DOHH2 (cell line): ENCODE results near the gene PTPRN2.

Experiments
- H3F3A ChIP-seq: fragments of 200-600 bp; sonication (generic), shearing (Covaris generic); 2 replicates; pipeline ENCODE4 v1.6.0; 2016; ENCODE audit warnings: antibody characterized with exemption, mild to moderate bottlenecking; ENCODE audit not compliant: control insufficient read depth, insufficient read depth
- H3K27ac ChIP-seq: fragments of 200-600 bp; sonication (generic); 2 replicates; pipeline ENCODE4 v1.5.1; 2014; ENCODE audit warnings: low read depth, mild to moderate bottlenecking, low read length, moderate library complexity
- H3K27me3 ChIP-seq: fragments of 200-600 bp; sonication (generic); 2 replicates; pipeline ENCODE4 v1.6.1; 2014; ENCODE audit warnings: mild to moderate bottlenecking, low read length, mixed read lengths; ENCODE audit not compliant: control insufficient read depth
- H3K36me3 ChIP-seq: fragments of 200-600 bp; sonication (generic); 2 replicates; pipeline ENCODE4 v1.6.1; 2014; ENCODE audit warnings: mild to moderate bottlenecking, low read length, moderate library complexity, mixed read lengths; ENCODE audit not compliant: control insufficient read depth
- H3K4me1 ChIP-seq: fragments of 200-600 bp; sonication (generic); 2 replicates; pipeline ENCODE4 v1.6.1; 2014; ENCODE audit warnings: mild to moderate bottlenecking, low read length, mixed read lengths; ENCODE audit not compliant: control insufficient read depth
- H3K4me2 ChIP-seq: fragments of 200-600 bp; sonication (generic); 2 replicates; pipeline ENCODE4 v1.6.0; 2014; ENCODE audit warnings: mild to moderate bottlenecking, low read length, moderate library complexity
- H3K4me3 ChIP-seq: fragments of 200-600 bp; sonication (generic); 2 replicates; pipeline ENCODE4 v1.5.1; 2014; ENCODE audit warnings: mild to moderate bottlenecking, low read length, mixed read lengths
- H3K79me2 ChIP-seq: fragments of 200-600 bp; sonication (generic); 2 replicates; pipeline ENCODE4 v1.6.1; 2014; ENCODE audit warnings: mild to moderate bottlenecking, low read length, mixed read lengths; ENCODE audit not compliant: control insufficient read depth
- H3K9me2 ChIP-seq: fragments of 200-600 bp; sonication (generic); replicated peaks from 2 replicates; pipeline ENCODE4 v1.6.1; 2014; ENCODE audit warnings: mild to moderate bottlenecking, low read length, mixed read lengths; ENCODE audit not compliant: control insufficient read depth
- H3K9me3 ChIP-seq: fragments of 200-600 bp; sonication (generic); 2 replicates; pipeline ENCODE4 v1.6.1; 2014; ENCODE audit warnings: antibody characterized with exemption, low read length, mixed read lengths; ENCODE audit not compliant: control insufficient read depth, insufficient read depth
- H4K20me1 ChIP-seq: fragments of 200-600 bp; sonication (generic); 2 replicates; pipeline ENCODE4 v1.6.0; 2014; ENCODE audit warnings: low read depth, mild to moderate bottlenecking, antibody characterized with exemption, low read length, moderate library complexity; ENCODE audit not compliant: control insufficient read depth, insufficient read depth
- EZH2phosphoT487 ChIP-seq: fragments of 200-600 bp; sonication (generic); IDR thresholded peaks from 2 replicates; pipeline ENCODE4 v1.6.1; 2017; ENCODE audit warnings: borderline replicate concordance, mild to moderate bottlenecking, antibody characterized with exemption, low read length, moderate library complexity, mixed read lengths
- TF ChIP-seq, protein P1 (sequence below): fragments of 200-600 bp; sonication (generic); IDR thresholded peaks from one replicate; pipeline ENCODE4 v1.5.1; 2014; ENCODE audit warnings: antibody characterized with exemption, mild to moderate bottlenecking, low read depth, low read length; ENCODE audit not compliant: poor library complexity, severe bottlenecking

PTPRN2 gene

DNA sequence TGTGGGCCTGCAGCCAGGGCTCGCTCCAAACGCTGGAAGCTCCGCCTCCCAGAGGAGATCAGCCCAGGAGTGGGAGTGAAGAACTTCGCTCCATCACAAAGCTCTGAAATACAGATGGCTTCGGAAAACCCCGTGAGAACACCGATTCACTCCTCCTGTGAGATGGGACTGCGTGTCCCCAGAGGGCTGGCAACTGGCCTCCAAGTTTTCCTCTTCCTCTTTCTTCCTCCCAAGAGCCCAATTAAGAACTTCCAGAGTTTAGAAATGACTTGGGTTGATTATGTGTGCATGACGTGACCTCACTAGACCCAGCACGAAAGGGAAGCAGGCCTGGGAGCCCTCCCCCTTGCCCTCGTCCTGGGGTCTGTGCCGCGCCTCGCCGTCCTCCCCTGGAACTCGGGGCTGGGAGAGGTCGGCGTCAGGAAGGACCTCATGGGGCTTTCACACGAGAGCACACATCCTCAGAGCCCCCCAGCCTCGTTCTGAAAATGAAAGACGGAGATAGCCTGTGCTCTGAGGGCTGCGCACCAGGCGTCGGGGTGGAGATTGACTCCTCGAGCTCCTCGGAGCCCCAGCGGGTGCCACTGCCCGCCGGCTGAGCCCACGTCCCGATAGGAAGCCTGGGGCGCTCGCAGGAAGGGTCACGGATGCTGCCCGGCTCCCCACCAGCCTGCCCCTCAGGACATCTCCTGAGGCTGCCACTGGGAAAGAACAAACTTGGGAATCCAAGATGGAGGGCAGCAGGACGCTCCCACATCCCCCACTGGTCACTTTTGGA, 37.8 kb downstream of the PTPRN2 start:
- Histone ChIP-seq H3K9me3 (no peaks in the 10 kb centered on the region), H3K36me3 (no peaks in the 10 kb centered on the region), H3K4me1 (no peaks in the 10 kb centered on the region), H3K27me3 (no peaks in the 10 kb centered on the region), H3F3A (no peaks in the 10 kb centered on the region), H3K4me2 (no peak overlapping the region), H3K9me2 (no peaks in the 10 kb centered on the region), H3K79me2 (no peaks in the 10 kb centered on the region), H3K4me3 (no peak overlapping the region), H4K20me1 (no peaks in the 10 kb centered on the region), H3K27ac (no peak overlapping the region)
- no peak for TF ChIP-seq EZH2phosphoT487
- TF ChIP-seq, protein P1, sequence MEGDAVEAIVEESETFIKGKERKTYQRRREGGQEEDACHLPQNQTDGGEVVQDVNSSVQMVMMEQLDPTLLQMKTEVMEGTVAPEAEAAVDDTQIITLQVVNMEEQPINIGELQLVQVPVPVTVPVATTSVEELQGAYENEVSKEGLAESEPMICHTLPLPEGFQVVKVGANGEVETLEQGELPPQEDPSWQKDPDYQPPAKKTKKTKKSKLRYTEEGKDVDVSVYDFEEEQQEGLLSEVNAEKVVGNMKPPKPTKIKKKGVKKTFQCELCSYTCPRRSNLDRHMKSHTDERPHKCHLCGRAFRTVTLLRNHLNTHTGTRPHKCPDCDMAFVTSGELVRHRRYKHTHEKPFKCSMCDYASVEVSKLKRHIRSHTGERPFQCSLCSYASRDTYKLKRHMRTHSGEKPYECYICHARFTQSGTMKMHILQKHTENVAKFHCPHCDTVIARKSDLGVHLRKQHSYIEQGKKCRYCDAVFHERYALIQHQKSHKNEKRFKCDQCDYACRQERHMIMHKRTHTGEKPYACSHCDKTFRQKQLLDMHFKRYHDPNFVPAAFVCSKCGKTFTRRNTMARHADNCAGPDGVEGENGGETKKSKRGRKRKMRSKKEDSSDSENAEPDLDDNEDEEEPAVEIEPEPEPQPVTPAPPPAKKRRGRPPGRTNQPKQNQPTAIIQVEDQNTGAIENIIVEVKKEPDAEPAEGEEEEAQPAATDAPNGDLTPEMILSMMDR = no peak

DNA sequence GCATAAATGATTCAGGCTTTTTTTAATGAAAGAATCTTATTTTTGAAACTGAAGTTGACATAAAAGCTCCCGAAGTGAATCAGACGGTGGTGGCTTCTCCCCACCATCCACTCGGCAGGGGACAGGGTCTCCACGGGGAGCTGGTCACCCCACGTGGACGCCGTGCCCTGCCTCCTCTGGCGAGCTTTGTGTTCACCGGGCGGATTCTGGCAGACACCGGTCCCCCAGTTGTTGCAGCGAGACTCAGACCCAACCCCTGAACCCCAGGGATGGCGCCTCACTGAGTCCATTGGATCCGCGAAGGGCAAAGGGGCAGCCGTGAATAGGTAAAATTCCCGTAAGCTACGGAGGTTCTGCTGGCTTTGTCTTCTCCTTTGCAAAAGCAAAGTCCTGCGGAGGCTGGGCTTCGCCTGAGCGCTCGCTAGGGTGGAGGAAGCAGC, 38.4 kb downstream of the PTPRN2 start:
- H3F3A ChIP-seq = no peaks in the 10 kb centered on the region
- H4K20me1 ChIP-seq = no peaks in the 10 kb centered on the region
- H3K4me1 ChIP-seq = no peaks in the 10 kb centered on the region
- no peak overlapping the region for H3K27ac ChIP-seq
- no peaks in the 10 kb centered on the region for H3K9me3 ChIP-seq
- H3K9me2 ChIP-seq = no peaks in the 10 kb centered on the region
- H3K79me2 ChIP-seq = no peaks in the 10 kb centered on the region
- H3K4me2 ChIP-seq = no peak overlapping the region
- TF ChIP-seq, protein P1 = no peak
- no peak for TF ChIP-seq EZH2phosphoT487
- no peak overlapping the region for H3K4me3 ChIP-seq
- H3K27me3 ChIP-seq = no peaks in the 10 kb centered on the region
- no peaks in the 10 kb centered on the region for H3K36me3 ChIP-seq

DNA sequence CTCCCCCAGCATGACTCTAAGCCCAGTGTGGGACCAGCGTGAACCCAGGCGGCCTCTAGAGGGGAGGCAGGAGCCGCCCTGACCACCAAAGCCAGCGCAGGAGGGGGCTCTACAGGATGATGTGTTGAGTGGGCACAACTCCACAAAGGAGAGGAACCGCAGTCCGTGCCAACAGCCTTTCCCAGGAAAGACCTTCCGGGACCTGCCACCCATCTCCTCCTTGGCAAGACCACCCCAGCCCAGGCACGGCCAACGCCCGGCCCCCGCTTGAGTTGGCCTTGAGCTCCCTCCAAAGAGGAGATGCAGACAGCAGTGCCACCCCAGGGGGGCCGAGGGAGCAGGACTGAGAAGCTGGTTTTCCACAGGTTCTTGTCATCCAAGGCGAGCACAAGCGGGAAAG, 38.9 kb downstream of the PTPRN2 start:
- no peaks in the 10 kb centered on the region for H3K9me2 ChIP-seq
- H3F3A ChIP-seq = no peaks in the 10 kb centered on the region
- no peaks in the 10 kb centered on the region for H3K36me3 ChIP-seq
- no peaks in the 10 kb centered on the region for H3K9me3 ChIP-seq
- no peaks in the 10 kb centered on the region for H3K27me3 ChIP-seq
- H4K20me1 ChIP-seq = no peaks in the 10 kb centered on the region
- no peak overlapping the region for H3K4me2 ChIP-seq
- no peak overlapping the region for H3K27ac ChIP-seq
- TF ChIP-seq EZH2phosphoT487 = no peak
- TF ChIP-seq, protein P1 = no peak
- no peaks in the 10 kb centered on the region for H3K79me2 ChIP-seq
- no peak overlapping the region for H3K4me3 ChIP-seq
- H3K4me1 ChIP-seq = no peaks in the 10 kb centered on the region
